Lower leg skin (tissue), 4 donors: ENCODE data around the gene KLHL42. TPM values are rescaled to one million over a fixed set of nuclear protein-coding genes. Genes with fewer than 3 reads are reported as not detected.
"Not testable (repeated sequence)": the region's sequence is repeated elsewhere in the genome, so short reads cannot be mapped to it uniquely, and the experiment has no call there.

ENCODE experiments used
- DNase-seq, 2 donors: peaks; one replicate each; pipeline ENCODE4 v3.0.0-alpha.2; 2019; ENCODE audit warnings: low spot score in 2 of 2
- H3K4me3 ChIP-seq: fragments of 200-600 bp; sonication (generic); 2 replicates; pipeline ENCODE4 v1.5.1; 2017; ENCODE audit warnings: mild to moderate bottlenecking, low read depth; ENCODE audit not compliant: poor library complexity, severe bottlenecking
- CTCF ChIP-seq, 3 donors: fragments of 450-650 bp; IDR thresholded peaks; one replicate each; pipeline ENCODE4 v1.5.1; 2016; ENCODE audit warnings: antibody characterized with exemption in 3 of 3, mild to moderate bottlenecking in 3 of 3, moderate library complexity in 2 of 3
- POLR2A ChIP-seq, 2 donors: fragments of 450-650 bp; IDR thresholded peaks; one replicate each; pipeline ENCODE4 v1.6.1; 2016 to 2017; ENCODE audit warnings: antibody characterized with exemption in 2 of 2, mild to moderate bottlenecking in 1 of 2, moderate library complexity in 1 of 2
- WGBS, 2 donors: methylation state at CpG; one replicate each; pipeline ENCODE4 v1.1.5; 2018; 5-methylcytosine and 5-hydroxymethylcytosine counted together
- intact Hi-C: fragments of 100-400 bp; cut with DNase I; formaldehyde crosslinking; loops from one replicate; pipeline ENCODE4 v1.15.0; 2023; ENCODE audit warnings: low total_unique reads
- total RNA-seq, 4 donors: library from RNA; depleted of rRNA; stranded (reverse); fragments of >200 nt; gene quantifications; one replicate each; pipeline ENCODE4 v1.1.0, GENCODE V29; 2016

KLHL42 gene
- total RNA-seq, 4 donors from 2014 or later: 12.0 to 21.7 (median 19.8) TPM

- intact Hi-C loops: no loop called here
- no peak overlapping the region for H3K4me3 ChIP-seq
- no peak for DNase-seq
- no peak for TF ChIP-seq CTCF (IDR thresholded peaks at IDR 0.05)
- TF ChIP-seq POLR2A (IDR thresholded peaks at IDR 0.05): no peak
- WGBS, 2 donors: 51 to 58% methylated on average over 15 of the region's 15 CpGs
Observed at GRCh38 chr12:27844366-27845090, 64.5 kb downstream of the KLHL42 start.

DNA sequence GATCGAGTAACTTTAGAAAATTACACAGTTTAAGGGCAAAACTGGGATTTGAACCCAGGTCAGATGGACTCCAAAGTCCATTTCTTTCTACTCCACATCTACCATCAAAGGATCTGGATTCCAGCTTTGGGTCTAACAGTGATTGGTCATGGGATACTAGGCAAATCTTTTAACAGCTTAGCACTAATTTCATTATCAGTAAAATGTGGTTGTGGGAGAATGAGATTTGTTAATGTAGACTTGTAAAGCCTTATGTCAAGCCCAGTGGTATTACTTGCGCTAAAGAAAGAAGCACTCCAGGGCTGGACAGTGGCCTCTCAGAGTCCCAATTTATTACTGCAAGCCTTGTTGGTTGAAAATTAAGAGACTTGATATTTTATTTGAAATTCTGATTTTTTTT, 65.2 kb downstream of the KLHL42 start:
- H3K4me3 ChIP-seq: no peak overlapping the region
- intact Hi-C loops: no loop called here
- TF ChIP-seq POLR2A (IDR thresholded peaks at IDR 0.05): no peak
- TF ChIP-seq CTCF (IDR thresholded peaks at IDR 0.05): no peak
- no peak for DNase-seq
- WGBS, 2 donors: 92 to 96% methylated on average over 2 of the region's 2 CpGs

DNA sequence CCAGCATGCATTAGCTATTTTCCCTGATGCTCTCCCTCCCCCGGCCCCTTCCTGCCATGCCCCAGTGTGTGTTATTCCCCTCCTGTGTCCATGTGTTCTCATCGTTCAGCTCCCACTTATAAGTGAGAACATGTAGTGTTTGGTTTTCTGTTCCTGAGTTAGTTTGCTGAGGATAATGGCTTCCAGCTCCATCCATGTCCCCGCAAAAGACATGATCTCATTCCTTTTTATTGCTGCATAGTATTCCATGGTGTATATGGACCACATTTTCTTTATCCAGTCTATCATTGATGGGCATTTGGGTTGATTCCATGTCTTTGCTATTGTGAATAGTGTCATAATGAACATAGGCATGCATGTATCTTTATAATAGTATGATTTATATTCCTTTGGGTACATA, 65.7 kb downstream of the KLHL42 start:
- DNase-seq, intact Hi-C loops, H3K4me3 ChIP-seq: not testable (repeated sequence)
- 78 to 98% methylated on average over 3 of the region's 3 CpGs for WGBS, 2 donors

- 93 to 96% methylated on average over 2 of the region's 2 CpGs for WGBS, 2 donors
- H3K4me3 ChIP-seq, intact Hi-C loops, DNase-seq: not testable (repeated sequence)
Observed at GRCh38 chr12:27847293-27847692, 67.3 kb downstream of the KLHL42 start.

GRCh38 chr12:27851311-27851710, 71.3 kb downstream of the KLHL42 start:
- TF ChIP-seq CTCF (IDR thresholded peaks at IDR 0.05) (no peak), POLR2A (IDR thresholded peaks at IDR 0.05) (no peak)
- intact Hi-C loops: no loop called here
- no peak overlapping the region for H3K4me3 ChIP-seq
- no peak for DNase-seq

DNA sequence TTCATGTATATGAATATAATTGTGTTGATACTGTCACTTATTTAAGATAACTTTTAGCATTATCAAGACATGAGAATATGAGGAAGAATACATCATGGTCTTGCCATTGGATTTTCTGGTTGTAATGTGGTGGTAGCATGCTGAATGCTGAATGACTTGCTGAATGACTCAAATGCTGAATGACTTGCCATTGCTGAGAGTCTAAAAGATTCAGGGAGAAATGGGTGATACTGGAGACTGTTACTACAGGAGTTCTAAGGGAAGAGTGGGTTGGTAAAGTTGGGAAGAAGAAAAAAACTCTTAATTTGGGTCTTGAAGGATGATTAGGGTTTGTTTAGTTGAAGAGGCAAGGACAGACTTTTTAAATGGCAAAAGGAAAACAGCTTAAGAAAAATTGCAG, 72.1 kb downstream of the KLHL42 start:
- no peak for TF ChIP-seq CTCF (IDR thresholded peaks at IDR 0.05)
- TF ChIP-seq POLR2A (IDR thresholded peaks at IDR 0.05): no peak
- H3K4me3 ChIP-seq: no peak overlapping the region
- no peak for DNase-seq
- intact Hi-C loops: no loop called here

Other genes starting within 250 kb of the KLHL42 start
- 1 to 10 TPM in 2 of 4 donors, under 1 TPM in 2; 0.55 to 3.5 (median 0.83) TPM for gene REP15, start 83.8 kb upstream of the KLHL42 start, total RNA-seq
- gene MRPS35, start 69.4 kb upstream of the KLHL42 start, total RNA-seq: 10 to 100 TPM; 25.1 to 60.9 (median 32.9) TPM
- not detected for gene MANSC4, start within 50 bp of the KLHL42 start, total RNA-seq
- 1 to 10 TPM; 1.4 to 3.0 (median 2.1) TPM for gene PTHLH, start 192.5 kb downstream of the KLHL42 start, total RNA-seq